GM21515 (cell line): ENCODE results near the gene MRPS25.

ENCODE experiments used
- ATAC-seq: cut with Tn5 transposase; IDR thresholded peaks from one replicate; pipeline ENCODE4 v1.9.1; 2021; ENCODE audit not compliant: unreplicated experiment

The MRPS25 gene

GRCh38 chr3:15083252-15083651 lies 18.1 kb upstream of the MRPS25 start:
- ATAC-seq, result no peak

- no peak for ATAC-seq
Measured at GRCh38 chr3:15081960-15082664, 17.0 kb upstream of the MRPS25 start.

GRCh38 chr3:15079091-15079490 lies 14.0 kb upstream of the MRPS25 start:
- no peak for ATAC-seq

- no peak for ATAC-seq
Measured at GRCh38 chr3:15074500-15074899, 9.4 kb upstream of the MRPS25 start.

GRCh38 chr3:15071699-15072098 lies 6.6 kb upstream of the MRPS25 start:
- ATAC-seq, result no peak

GRCh38 chr3:15069441-15069840 lies 4.3 kb upstream of the MRPS25 start:
- ATAC-seq, result no peak

- no peak for ATAC-seq
Measured at GRCh38 chr3:15066467-15066866, 1.4 kb upstream of the MRPS25 start.

- no peak for ATAC-seq
Measured at GRCh38 chr3:15065550-15066007, 464 bp upstream of the MRPS25 start.

- peak; percentile 12 for ATAC-seq
Measured at GRCh38 chr3:15064299-15064834, 748 bp downstream of the MRPS25 start.

- ATAC-seq, result no peak
Measured at GRCh38 chr3:15063656-15064286, 1.3 kb downstream of the MRPS25 start.

GRCh38 chr3:15063238-15063637 lies 1.9 kb downstream of the MRPS25 start:
- ATAC-seq, result no peak

GRCh38 chr3:15060029-15060428 lies 5.1 kb downstream of the MRPS25 start:
- ATAC-seq, result no peak

GRCh38 chr3:15056676-15057404 lies 8.3 kb downstream of the MRPS25 start:
- no peak for ATAC-seq

GRCh38 chr3:15055019-15055557 lies 10.0 kb downstream of the MRPS25 start:
- peak; percentile 39 for ATAC-seq

GRCh38 chr3:15053541-15053940 lies 11.6 kb downstream of the MRPS25 start:
- ATAC-seq, result no peak

GRCh38 chr3:15052335-15053242 lies 12.5 kb downstream of the MRPS25 start:
- ATAC-seq, result no peak

GRCh38 chr3:15051531-15051930 lies 13.6 kb downstream of the MRPS25 start:
- ATAC-seq, result peak; percentile 40

GRCh38 chr3:15050405-15051092 lies 14.6 kb downstream of the MRPS25 start:
- peak; percentile 74 for ATAC-seq

GRCh38 chr3:15049584-15049983 lies 15.5 kb downstream of the MRPS25 start:
- no peak for ATAC-seq

GRCh38 chr3:15045667-15046066 lies 19.4 kb downstream of the MRPS25 start:
- no peak for ATAC-seq
